BJ (cell line): ENCODE measurements around the gene PIK3C3. TPM values are rescaled to one million over a fixed set of nuclear protein-coding genes. Genes with fewer than 3 reads are reported as not detected.

Source experiments
- CTCF ChIA-PET: fragments of 350-600 bp; formaldehyde crosslinking; extraction: SDS; loops from one replicate; lab custom pipeline; 2021; ENCODE audit warnings: antibody characterized with exemption, inconsistent platforms; lab: Yijun Ruan, JAX
- POLR2A ChIA-PET: fragments of 300-600 bp; sonication (Branson Sonifier 250); formaldehyde crosslinking; extraction: SDS; loops from one replicate; lab custom pipeline; 2021; ENCODE audit warnings: antibody characterized with exemption; lab: Charles Lee
- DNase-seq: peaks from one replicate; pipeline ENCODE4 v3.0.0-alpha.2; 2011; ENCODE audit warnings: low read depth
- H3K27me3 ChIP-seq: 2 replicates; pipeline ENCODE4 v1.6.0; 2011; ENCODE audit warnings: low read length; ENCODE audit not compliant: control insufficient read depth, insufficient read depth
- H3K36me3 ChIP-seq: 2 replicates; pipeline ENCODE4 v1.5.1; 2011; ENCODE audit warnings: low read length; ENCODE audit not compliant: control insufficient read depth, insufficient read depth
- H3K4me3 ChIP-seq: 2 replicates; pipeline ENCODE4 v1.5.1; 2011; ENCODE audit warnings: low read depth, mild to moderate bottlenecking, control low read depth, low read length
- CTCF ChIP-seq: IDR thresholded peaks from 2 replicates; pipeline ENCODE4 v1.5.1; 2011; ENCODE audit warnings: low read depth, mild to moderate bottlenecking, control low read depth, inconsistent platforms, low read length, moderate library complexity; ENCODE audit not compliant: insufficient read depth
- polyA plus RNA-seq: library from polyadenylated mRNA; depleted of rRNA; stranded (reverse); fragments of >200 nt; gene quantifications from 2 replicates; pipeline ENCODE4 v1.2.3, GENCODE V29; 2011

Gene PIK3C3
- polyA plus RNA-seq, 1 experiment = 45.3 TPM

GRCh38 chr18:42072407-42072806 is 117.4 kb downstream of the PIK3C3 start:
- peaks cover 3% of the 10 kb centered on the region for H3K36me3 ChIP-seq
- no peak for TF ChIP-seq CTCF
- DNase-seq = no peak
- H3K4me3 ChIP-seq = no peak overlapping the region
- ChIA-PET CTCF (interaction anchor here (0.8 to 3.3 kb wide), 4 partner anchors 10 to 42 kb away, joined by 4 to 11 read pairs (median 6); no protein-coding TSS in a partner anchor), POLR2A (no interaction called here)
- no peaks in the 10 kb centered on the region for H3K27me3 ChIP-seq

- CTCF ChIA-PET = interaction anchor here (0.7 to 3.3 kb wide), 3 partner anchors 8 to 27 kb away, joined by 4 to 11 read pairs (median 8); no protein-coding TSS in a partner anchor
Measured at GRCh38 chr18:42074704-42075103, 119.7 kb downstream of the PIK3C3 start.

GRCh38 chr18:42078711-42079110 is 123.7 kb downstream of the PIK3C3 start:
- POLR2A ChIA-PET = no interaction called here
- no peak for TF ChIP-seq CTCF
- no peak for DNase-seq
- Histone ChIP-seq H3K36me3 (no peaks in the 10 kb centered on the region; the same call in 1 of the 2 replicates), H3K27me3 (no peaks in the 10 kb centered on the region), H3K4me3 (no peak overlapping the region)
- CTCF ChIA-PET = interaction anchor here (1.9 kb wide), 1 partner anchor 25 kb away, joined by 11 read pairs; no protein-coding TSS in a partner anchor

More at GRCh38 chr18:42074704-42075103, 119.7 kb downstream of the PIK3C3 start:
- no peak overlapping the region for H3K4me3 ChIP-seq
- peaks cover 3% of the 10 kb centered on the region; the same call in 1 of the 2 replicates for H3K36me3 ChIP-seq
- no peak for TF ChIP-seq CTCF
- no peak for DNase-seq
- POLR2A ChIA-PET = no interaction called here
- H3K27me3 ChIP-seq = no peaks in the 10 kb centered on the region

DNA sequence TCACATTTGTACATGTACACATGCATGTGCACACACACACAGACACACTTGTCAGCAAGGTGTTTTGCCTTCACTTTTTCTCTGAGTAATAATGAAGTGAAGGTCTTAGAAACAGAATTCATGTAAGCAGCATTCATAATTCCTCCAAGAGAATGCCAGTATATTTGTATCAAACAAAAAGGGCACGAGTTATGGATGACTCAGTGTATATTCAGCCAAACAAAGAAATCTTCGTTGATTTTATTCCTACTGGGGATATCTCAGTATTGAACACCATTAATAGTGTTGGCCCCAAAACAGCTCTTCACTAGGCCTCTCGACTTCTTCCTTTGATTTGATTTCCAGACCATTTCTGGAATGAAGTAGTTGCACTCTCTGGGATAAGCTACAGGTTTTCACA is 125.3 kb downstream of the PIK3C3 start:
- peaks cover 2% of the 10 kb centered on the region; the same call in 1 of the 2 replicates for H3K36me3 ChIP-seq
- no peak overlapping the region for H3K4me3 ChIP-seq
- no peak for DNase-seq
- TF ChIP-seq CTCF = no peak
- no peaks in the 10 kb centered on the region for H3K27me3 ChIP-seq
- ChIA-PET CTCF (interaction anchor here (1.1 kb wide), 1 partner anchor 12 kb away, joined by 4 read pairs; no protein-coding TSS in a partner anchor), POLR2A (no interaction called here)

GRCh38 chr18:42082415-42083234 is 127.6 kb downstream of the PIK3C3 start:
- peaks cover 2% of the 10 kb centered on the region; the same call in 1 of the 2 replicates for H3K36me3 ChIP-seq
- TF ChIP-seq CTCF = no peak
- POLR2A ChIA-PET = no interaction called here
- H3K4me3 ChIP-seq = no peak overlapping the region
- no peak for DNase-seq
- CTCF ChIA-PET = interaction anchor here (1.1 to 2.3 kb wide), 3 partner anchors 9 to 29 kb away, joined by 3 to 8 read pairs (median 3); no protein-coding TSS in a partner anchor
- H3K27me3 ChIP-seq = no peaks in the 10 kb centered on the region
